NCI-H2171 (cell line): ENCODE data around the gene PPP1R2.
"Not testable (repeated sequence)": the region's sequence is repeated elsewhere in the genome, so short reads cannot be mapped to it uniquely, and the experiment has no call there.

Experiments used
- DNase-seq: peaks from one replicate; lab custom pipeline; 2025; lab: John Stamatoyannopoulos, UW

Gene PPP1R2

DNA sequence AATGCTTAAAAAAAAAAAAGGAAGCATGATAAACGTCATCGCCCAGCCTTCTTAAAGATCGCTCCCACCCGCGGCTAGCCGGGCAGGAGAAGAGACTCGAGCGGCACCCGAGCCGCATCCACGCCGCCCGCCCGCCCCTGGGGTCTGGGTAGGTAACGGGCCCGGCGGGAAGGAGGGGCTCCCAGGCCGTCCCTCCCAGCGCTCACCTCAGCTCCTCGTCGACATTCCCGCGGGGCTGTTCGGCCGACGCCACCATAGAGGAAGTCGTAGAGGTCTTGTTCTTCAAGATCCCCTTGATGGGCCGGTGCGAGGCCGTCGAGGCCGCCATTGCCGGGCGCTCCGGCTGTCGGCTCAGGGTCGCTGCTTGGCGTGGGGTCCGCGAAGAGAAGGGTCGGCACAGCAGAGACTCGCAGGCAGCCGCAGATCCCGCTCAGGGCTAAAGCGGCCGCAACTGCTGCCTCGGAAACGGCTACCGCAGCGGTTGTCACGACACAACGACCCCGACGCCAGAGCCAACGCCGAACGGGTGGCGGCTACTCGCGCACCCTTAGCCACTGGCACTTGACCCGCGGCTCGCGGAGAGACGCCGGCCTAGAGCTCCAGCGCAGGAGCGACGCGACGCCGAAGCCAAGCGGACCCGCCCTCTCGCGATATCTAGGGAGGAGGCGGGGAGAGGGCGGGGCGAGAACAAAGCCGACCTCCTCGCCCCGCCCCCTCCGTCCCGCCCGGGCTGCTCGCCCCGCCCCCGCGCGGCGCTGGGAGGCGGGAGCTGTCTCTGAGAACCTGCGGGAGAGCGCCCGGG, at the start of gene PPP1R2:
Gene PPP1R2, minus strand, starts transcription at position 628 of the 802 bp plus-strand sequence. Its CDS starts 300 bp downstream, at position 328.
- DNase-seq, result peak; percentile 92

DNA sequence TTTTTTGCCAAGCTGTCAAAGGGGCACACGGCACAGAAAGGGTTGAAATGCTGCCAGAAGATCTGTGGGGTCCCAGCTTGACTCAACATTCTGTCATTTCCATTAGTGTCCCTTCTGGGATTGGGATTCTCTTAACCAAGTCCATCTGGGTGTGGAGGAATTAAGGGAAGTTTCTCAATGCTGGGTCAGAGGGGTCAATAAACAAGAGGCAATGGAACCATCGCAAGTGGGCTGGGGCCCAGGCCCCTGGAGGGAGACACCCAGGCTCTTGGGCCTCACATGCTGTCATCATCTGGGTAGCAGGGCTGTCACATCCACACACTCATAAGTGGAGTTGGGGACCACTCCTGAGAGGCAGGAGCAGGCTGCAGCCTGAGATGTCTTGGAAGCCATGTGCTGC, 48.7 kb upstream of the PPP1R2 start:
- no peak for DNase-seq

DNA sequence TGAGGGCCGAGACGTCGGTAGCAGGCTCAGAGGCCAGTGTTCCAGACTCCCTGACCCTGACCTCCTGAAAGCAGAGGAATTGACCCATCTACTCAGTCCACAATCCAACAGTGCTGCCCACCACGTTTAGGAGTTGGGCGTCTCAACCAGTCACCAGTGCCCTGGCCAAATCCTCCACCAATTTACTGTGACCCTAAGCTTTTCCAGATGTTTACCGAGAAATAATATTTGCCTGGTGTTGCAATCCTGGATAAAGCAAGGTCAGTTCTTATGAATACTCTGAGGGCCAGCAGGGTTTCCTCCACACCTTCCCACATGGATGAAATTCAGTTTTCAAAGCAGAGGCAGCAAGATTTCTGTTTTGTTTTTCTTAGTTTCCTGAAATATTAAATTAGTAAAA, 48.1 kb upstream of the PPP1R2 start:
- DNase-seq, result no peak

DNA sequence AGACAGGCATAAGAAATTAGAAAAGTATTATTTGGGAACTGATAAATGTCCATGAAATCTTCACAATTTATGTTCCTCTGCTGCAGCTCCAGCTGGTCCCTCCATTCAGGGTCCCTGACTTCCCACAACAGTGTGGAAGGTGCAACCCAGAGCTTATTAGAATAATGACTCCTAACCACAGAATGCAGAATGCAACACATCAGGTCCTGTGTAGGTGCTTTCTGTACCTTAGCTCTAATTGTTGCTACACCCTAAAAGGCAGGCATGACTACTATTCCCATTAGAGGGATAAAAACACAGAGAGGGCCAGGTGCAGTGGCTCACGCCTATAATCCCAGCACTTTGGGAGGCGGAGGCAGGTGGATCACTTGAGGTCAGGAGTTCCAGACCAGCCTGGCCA, 47.3 kb upstream of the PPP1R2 start:
- not testable (repeated sequence) for DNase-seq

DNA sequence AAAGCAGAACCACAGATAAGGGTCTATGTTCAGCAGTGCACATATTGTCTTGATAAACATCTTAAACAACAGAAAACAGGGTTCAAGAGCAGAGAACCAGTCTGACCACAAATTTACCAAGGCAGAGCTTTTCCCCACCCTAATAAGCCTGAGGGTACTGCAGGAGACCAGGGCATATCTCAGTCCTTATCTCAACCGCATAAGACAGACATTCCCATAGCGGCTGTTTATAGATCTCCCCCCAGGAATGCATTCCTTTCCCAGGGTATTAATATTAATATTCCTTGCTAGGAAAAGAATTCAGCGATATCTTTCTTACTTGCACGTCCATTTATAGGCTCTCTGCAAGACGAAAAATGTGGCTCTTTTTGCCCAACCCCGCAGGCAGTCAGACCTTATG, 46.7 kb upstream of the PPP1R2 start:
- DNase-seq, result not testable (repeated sequence)

DNA sequence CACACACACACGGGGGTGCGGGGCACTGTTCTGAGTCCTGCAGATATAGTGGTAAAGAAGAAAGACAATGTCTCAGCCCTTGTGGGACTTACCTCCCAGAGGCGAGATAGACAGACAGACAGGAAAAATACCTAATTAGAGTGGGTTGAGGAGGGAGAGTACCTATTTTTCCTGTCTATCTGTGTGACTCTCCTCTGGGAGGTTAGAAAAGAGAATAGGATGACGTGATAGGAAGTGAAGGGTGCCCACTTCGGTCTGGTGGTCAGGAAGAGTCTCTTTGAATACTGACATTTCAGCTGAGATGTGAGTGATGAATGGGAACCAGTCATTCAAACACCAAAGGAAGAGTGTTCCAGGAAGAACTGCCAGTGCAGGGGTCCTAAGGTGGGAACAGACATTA, 44.7 kb upstream of the PPP1R2 start:
- no peak for DNase-seq

DNA sequence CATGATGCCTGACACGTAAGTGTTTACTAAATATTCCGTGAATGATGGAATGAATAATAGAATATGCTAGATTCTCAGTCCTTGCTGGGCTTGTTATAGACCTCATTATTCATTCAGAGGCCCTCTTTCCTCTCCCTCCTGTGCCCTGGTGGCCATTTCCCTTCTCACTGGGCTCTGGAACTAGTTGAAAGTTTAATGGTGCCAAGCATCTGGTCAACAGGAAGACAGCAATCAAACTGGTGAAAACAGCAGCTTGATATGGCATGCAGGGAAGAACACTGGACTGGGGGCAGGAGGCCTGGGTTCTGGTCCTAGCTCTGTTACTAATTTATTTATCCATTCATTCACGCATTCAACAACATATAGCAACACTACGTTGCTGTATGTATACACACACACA, 44.3 kb upstream of the PPP1R2 start:
- DNase-seq, result no peak

DNA sequence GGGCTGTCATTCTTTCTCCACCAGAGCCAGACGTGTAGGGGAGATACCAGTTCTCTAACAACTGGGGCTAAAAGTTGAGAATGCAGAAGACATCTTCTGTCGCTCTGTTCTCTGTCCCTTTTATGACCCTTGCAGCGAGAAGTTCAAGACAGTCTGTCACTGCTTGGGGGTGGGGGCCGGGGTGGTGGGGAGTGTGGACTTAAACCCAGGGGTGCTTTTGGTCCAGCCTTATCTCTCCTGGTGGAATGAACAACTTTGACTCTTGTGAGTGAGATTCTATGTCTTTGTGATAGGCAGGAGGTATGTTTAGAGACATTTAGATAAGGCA, 41.4 kb upstream of the PPP1R2 start:
- no peak for DNase-seq

DNA sequence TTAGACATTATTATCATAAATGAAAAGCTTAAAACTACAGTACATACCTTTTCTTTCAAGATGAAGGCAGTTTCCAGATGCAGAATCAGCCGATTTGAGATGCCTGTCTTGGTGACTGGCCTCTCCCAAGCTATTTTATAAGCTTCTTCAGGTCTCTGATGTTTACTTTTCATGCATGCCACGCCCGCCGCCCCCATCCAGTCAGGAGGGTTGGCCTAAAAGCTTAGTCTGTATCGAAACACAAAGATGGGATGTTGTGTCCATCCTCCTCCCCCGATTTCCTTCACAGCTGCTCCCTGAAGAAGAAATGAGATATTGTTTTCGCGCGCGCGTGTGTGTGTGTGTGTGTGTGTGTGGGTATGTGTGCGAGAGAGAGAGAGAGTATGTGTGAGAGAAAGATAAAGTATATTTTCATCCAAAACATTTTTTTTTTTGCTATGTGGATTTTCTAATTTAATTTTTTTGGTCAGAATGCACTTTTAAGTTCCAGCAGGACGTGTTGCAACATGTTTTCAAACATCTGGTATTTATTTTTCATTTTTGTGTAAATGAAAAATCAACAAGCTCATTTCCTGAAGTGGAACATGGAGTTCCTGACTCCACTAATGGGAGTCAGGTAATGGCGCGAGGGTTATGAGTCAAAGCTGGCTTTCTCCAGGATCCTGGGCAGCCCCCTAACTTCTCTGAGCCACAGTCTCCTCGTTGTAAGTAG, 40.9 kb upstream of the PPP1R2 start, which contains the start of gene APOD:
Gene APOD, minus strand, starts transcription at position 110 of the 712 bp plus-strand sequence. CDS start 4,479 bp downstream, outside the sequence.
- DNase-seq, result no peak

DNA sequence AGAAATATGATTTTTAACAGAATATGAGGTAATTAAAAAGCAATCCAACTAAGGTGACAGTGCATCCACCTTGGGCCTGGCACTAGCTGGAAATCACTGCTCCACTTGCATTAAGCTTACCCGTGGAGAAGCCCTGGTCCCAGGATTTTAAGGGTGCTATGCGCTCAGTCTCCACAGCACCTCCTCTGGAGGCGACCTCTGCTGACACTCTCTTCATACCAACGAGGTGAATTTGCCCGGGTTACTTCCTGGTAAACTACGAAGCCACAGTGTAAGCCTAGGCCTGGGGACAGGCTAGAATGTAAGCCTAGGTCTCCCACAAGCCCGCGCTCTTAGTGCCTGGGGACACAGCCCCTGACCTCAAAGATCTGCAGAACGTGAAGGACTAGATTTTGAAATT, 39.8 kb upstream of the PPP1R2 start:
- no peak for DNase-seq

DNA sequence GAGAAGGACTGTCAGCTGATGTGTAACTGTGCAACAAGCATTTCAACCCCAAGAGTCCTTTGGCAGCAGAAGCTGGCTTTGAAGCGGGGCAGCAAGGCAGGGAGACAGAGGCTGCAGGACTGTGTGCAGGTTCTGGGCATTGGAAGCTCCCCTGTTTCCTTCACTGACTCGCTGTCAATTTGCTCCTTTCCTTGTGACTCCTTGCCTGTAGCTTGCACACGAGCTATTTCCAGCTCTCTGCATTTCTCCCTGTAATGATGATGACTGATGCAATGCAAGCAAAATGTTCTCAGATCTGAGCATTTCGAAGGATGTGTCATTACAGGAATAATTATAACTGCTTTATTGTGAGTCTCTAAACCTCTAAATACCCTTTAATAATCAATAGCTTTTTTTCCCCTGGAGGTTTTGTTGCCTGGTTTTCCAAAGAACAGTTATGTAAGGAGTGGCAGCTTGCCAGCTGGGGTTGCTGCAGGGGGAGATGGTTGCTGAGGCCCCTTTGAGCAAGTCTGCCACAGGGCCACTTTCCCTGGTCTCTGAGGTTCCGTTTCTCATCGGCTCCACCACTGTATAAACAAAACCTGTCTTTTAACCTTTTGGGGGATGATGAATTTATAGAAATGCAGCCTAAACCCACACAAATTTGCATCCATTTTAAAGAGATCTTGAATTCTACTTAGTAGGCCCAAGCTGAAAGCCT, 37.8 kb upstream of the PPP1R2 start:
- DNase-seq, result no peak

DNA sequence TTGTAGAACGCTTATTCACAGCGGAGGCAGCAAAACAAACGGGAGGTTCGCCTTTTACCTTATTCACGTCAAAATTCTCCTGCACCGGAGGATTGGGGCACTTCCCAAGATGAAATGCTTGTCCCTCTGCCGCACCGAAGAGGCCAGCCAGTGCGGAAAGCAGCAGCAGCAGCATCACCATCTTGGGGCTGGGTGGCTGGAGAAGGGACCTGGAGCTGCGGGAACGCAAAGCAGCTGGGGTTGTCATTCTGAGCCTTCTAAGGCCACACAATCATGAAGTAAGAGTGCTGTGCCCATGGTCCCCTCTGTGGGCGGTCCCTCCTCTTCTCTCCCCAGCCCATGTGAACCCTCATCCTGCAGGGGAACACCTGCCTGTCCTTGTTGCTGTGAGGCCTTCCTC, 36.2 kb upstream of the PPP1R2 start:
- no peak for DNase-seq

DNA sequence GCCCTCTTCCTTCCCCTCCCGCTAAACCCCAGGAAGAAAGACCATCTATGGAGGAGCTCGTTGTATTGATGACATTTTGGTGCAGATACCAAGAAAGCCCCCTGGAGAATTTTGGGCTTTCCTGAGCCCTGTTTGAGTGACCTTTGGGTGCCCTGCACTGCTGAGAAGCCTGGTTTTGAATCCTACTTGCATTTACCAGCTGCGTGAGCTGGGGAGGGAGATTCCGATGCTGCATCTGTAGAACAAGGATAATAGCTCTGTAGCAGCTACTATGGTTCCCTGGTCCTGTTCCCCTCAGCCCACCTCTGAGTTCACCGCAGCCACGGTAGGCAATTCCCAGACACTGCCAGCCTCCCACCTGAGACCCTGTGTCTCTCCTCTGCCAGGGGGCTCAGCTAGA, 35.4 kb upstream of the PPP1R2 start:
- no peak for DNase-seq

DNA sequence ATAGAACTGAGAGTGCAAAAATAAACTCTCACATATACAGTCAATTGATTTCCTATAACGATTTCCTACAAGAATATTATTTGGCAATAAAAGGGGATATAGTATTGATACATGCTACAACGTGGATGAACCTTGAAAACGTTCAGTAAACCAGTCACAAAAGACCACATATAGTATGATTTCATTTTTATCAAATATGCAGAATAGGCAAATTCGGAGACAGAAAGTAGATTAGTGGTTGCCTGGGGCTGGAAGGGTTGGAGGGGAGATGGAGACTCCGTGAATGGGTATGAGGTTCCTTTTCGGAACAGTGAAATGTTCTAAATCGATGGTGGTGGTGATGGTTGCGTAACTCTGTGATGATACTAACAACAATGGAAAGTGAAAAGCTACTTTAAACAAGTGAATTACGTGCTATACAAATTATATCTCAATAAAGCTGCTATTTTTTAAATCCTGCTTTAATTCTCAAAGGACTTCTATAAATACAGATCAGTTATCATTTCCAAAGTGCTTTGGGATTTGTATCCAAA, 34.6 kb upstream of the PPP1R2 start:
- no peak for DNase-seq

DNA sequence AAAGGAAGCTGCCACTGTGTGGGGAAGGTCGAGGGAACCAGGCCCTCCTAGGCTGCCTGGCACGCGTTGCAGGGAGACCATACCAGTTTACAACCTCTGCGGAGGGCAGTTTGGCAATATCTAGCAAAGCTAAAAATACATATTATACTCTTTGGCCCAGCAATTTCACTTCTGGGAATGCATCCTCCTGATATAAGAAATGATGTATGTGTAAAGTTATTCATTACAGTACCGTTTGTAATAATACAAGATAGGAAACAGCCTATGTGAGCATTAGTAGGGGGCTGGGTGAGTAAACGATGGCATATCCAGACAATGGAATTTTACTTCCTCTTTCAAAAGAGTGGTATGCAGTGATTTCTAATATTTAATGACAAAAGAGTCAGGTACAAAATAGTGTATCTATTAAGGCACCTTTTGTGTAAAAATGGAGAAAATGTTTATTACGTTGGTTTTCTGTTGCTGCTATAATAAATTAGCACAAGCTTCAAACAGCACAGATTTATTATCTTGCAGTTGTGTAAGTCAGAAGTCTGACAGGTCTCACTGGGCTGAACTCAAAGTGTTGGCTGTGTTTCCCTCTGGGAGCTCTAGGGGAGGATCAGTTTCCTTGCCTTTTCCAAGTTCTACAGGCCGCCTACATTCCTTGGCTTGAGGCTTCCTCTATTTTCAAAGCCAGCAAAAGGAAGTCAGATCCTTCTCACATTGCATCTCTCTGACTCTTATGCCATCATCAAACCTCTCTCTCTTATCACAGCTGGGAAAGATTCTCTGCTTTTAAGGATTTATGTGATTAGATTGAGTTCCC, 31.6 kb upstream of the PPP1R2 start:
- no peak for DNase-seq

DNA sequence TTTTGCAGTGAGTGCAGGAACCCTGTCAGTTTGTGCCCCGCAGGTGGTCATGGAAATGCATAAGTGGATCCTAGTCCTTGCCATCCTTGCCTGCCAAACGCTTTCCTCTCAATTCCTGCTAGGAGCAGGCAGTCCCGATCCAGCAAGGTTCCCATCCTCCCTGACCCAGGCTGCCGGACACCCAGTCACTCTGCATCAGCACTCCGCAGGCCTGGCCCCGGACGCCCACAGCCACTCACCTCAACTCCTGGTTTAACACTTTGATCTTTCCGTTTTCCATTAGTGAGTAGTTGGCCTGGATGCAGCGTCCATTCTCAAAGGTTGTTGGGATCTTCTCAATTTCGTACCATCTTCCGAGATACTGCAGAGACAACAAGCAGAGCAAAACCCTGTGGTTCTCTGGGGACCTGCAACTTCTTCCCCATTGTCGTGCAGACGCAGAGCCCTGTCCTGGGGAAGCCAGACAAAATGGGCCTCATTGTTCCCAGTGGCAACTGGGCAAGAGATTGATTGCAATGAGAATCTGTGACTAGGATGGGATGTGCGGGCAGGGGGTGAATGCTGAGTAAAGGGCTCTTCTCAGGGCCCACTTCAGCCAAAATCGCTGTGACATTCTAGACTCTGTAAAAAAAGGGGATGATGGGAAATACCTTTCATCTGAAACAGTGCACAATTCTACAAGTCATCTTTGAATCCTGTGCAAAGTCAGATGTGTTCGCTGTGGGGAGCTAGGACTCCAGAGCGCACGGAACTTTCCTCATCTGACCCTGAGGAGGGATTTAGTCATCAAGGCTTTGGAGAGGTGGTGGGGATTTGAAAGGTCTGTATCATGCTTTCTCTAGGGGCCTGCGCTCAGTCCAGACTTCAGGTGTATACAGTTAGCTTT, 30.7 kb upstream of the PPP1R2 start:
- no peak for DNase-seq

DNA sequence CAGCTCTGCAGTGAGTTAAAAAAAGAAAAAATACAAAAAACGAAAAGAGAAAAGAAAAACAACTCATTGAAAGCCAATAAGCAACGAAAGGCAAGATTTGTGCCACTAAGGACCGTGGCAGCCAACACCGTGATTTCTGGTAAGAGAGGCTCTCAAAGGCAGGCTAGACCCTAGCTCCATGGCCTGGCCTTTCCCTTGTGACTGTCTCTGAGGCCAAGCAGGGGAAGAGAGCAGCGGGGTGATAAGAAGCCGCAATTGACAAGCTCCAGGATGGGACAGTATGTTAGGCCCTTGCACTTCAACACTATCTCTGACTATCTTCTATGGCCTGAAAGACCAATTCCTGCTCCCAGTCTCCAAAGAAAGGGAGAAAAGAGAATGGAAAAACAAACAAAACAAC, 28.2 kb upstream of the PPP1R2 start:
- no peak for DNase-seq

DNA sequence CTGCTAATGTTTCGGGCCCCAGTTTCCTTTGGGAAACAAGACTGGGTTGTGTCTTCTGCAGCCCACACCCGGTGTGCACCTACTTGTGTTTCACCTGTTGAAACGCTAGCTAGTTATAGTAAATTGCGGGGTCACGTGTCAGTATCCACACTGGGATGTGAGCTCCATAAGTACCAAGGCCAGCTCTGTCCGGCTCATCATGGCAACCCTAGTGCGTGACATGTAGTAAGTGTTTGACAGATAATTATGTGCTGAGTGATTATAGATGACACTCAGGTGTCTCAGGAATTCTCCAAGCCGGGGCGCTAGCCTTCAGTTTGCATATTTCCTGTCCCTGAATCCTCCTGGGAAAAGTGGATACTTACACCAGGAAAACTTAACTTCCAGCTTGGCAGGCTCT, 27.8 kb upstream of the PPP1R2 start:
- DNase-seq, result no peak

DNA sequence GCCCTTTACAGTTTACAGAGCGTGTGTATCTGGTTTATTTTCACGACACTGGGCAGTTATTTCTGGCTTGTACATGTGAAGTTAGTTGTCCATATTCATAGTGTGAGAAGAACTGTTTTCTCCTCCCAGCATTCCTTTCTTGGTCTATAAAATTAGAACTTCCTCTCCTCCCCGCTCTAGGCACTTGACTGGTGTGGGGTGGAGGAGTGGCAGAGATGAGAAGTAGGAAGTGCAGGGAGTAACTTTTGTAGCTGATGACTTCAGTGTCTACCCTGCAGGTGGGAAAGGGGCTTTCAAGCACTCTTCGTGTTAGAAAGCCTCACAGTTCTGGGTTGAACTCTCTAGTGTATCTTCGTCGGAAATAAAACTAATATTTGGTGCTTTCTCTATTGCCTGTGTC, 27.2 kb upstream of the PPP1R2 start:
- no peak for DNase-seq

DNA sequence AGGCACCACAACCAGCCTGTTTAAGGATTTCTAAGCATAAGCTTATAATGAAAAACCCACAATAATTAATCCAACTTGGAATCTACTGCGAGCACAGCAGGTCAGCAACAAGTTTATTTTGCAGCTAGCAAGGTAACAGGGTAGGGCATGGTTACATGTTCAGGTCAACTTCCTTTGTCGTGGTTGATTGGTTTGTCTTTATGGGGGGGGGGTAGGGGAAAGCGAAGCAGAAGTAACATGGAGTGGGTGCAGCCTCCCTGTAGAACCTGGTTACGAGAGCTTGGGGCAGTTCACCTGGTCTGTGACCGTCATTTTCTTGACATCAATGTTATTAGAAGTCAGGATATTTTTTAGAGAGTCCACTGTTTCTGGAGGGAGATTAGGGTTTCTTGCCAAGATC, 25.5 kb upstream of the PPP1R2 start:
- no peak for DNase-seq

DNA sequence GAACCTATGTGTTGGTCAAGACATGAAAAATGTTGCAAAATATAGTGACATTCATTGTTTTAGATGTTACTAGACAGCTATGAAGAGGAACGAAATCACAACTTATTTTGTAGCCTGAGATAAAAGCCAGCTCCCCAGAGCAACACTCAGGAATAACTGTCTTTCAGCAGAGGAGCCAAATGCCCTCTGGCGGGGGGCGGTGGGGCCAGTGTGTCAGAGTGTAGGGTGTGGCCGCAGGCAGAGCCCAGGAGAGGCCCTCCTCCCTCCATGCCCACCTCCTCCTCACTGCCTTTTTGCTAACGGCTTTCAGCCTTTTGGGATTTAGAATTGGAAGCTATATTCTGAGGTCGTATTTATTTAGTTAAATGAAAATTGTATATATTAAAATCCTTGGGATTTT, 23.7 kb upstream of the PPP1R2 start:
- no peak for DNase-seq
